ENCODE measurements around the gene BSCL2.

DNA sequence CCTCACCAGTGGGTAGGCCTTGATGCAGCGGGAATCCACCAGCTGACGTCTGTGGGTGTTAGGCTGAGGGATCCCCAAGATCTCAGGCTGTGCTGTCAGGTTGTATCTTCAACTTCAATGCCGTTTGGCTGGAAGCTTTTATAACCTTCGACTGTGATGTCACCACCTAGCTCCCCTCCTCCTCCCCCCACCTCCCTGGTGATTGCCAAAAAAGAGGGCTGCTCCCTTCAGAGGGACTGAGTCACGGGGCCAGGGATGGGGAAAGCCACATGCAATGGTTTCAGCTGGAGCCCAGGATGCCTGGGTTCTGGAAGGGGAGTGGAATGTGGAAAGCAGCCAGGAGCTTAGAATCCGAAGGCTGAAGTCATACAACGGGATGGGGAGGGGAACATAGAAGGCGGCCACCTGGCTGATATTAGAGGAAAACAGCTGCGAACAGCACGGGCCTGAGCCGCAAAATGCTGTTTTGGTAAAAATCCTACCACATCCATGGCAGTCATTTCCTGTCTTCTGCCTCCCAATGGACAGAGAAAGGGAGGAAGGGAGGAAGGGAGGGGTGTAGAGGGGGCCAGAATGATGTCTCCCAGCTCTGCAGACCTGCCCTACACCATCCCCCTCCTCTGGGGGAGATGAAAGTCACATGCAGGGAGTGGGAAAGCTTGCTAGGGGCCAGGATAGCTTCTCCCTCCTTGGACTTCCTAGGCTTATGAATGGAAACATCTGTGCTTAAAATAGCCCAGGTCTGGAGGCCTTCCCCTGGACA, 17.6 kb downstream of the BSCL2 start, which contains the start of gene LRRN4CL:
- no peak for TF ChIP-seq EP300 (IDR thresholded peaks at IDR 0.05; ENCODE audit: low read depth)
- TF ChIP-seq, protein P1, sequence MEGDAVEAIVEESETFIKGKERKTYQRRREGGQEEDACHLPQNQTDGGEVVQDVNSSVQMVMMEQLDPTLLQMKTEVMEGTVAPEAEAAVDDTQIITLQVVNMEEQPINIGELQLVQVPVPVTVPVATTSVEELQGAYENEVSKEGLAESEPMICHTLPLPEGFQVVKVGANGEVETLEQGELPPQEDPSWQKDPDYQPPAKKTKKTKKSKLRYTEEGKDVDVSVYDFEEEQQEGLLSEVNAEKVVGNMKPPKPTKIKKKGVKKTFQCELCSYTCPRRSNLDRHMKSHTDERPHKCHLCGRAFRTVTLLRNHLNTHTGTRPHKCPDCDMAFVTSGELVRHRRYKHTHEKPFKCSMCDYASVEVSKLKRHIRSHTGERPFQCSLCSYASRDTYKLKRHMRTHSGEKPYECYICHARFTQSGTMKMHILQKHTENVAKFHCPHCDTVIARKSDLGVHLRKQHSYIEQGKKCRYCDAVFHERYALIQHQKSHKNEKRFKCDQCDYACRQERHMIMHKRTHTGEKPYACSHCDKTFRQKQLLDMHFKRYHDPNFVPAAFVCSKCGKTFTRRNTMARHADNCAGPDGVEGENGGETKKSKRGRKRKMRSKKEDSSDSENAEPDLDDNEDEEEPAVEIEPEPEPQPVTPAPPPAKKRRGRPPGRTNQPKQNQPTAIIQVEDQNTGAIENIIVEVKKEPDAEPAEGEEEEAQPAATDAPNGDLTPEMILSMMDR (IDR thresholded peaks at IDR 0.05): no peak
- peak; percentile 27 to 62 (median 38) for TF ChIP-seq POLR2AphosphoS5 (IDR thresholded peaks at IDR 0.05)
- peak; percentile 29 for TF ChIP-seq POLR2A (IDR thresholded peaks at IDR 0.05)

Measured in transverse colon (tissue), 4 donors.